GM19023 (cell line): Measurements from ENCODE around the gene RBPMS2.

Experiments
- ATAC-seq: cut with Tn5 transposase; IDR thresholded peaks from one replicate; pipeline ENCODE4 v1.9.1; 2021; ENCODE audit warnings: mild to moderate bottlenecking, moderate library complexity; ENCODE audit not compliant: unreplicated experiment

Gene RBPMS2

DNA sequence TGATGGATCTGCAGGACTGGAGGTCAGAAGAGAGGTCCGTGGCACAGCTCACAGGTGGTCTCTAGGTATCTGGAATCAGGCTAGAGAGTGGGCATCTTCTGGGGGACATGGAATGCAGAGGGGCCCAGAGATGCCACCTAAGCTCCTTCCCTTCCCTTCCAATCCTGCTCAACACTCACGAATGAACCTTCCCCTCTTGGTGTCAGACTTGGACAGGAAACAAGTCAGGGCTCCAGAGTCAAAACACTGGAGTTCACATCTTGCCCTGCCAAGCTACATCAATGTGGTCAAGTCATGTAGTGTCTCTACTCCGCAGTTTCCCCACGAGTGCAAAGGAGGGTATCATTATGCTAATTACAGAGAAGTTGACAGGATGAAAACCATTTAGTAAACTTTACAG, 16.0 kb upstream of the RBPMS2 start:
- ATAC-seq = no peak

DNA sequence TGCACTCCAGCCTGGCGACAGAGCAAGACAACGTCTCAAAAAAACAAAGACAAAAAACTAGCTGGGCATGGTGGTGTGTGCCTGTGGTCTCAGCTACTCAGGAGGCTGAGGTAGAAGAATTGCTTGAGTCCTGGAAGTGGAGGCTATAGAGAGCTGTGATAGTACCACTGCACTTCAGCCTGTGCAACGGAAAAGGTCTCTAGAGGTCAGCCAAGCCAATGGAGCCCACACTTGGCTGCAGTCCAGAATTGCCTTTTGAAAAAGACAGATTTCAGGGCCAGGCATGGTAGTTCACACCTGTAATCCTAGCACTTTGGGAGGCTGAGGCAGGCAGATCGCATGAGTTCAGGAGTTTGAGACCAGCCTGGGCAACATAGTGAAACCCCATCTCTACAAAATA, 8.4 kb upstream of the RBPMS2 start:
- no peak for ATAC-seq

DNA sequence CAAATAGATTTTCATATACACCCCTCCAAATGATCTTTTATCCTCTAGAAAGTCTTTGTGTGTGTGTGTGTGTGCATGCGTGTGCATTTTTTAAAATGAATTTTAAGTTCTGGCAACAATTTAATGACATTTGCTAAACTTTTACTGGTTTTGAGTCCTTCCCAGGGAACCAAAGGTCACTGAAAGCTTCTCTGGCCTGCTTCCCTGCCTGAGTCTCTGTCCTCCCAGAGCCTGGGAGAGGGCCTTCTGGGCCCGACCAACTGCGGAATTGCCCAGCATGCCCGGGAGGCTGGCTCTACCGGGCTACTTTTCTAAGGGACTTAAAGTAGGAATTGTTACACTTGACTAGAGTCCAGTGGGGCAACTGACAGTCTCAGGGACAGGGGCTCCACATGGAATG, 7.4 kb upstream of the RBPMS2 start:
- no peak for ATAC-seq

DNA sequence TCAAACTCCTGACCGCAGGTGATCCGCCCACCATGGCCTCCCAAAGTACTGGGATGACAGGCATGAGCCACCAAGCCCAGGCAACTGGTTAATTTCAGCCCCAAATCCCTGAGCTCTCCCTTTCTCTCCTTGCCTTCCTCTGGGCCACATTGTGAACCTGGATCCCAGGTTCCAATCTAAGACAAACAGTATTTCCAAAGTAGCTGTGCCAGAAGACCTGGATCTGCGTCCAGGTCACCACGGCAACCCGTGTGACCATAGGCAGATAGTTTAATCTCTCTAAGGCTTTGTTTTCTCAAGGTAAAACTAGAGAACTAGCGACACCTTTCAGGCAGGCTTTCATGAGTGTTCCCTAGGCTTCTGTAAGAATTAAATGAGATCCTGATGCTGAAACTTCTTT, 5.9 kb upstream of the RBPMS2 start:
- ATAC-seq = no peak

DNA sequence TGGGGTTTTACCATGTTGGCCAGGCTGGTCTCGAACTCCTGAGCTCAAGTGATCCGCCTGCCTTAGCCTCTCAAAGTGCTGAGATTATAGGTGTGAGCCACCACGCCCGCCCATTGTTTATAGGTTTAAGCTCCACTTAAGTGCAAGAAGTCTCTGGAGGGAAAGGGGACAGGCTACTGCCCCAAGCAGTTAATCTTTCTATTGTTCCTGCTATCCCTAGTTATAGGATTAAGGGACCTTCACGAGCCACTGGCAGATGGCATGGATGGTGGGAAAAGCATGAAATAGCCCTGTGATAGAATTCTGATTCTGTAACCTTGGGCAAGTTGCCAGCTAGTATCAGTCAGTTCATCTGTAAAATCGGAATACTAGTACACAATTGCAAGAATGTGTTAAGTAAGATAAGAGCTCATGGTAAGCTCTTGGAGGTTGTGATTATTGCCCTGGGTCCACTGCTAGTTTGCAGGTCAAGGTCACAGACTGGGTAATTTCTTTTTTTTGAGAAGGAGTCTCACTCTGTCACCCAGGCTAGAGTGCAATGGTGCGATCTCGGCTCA, 5.3 kb upstream of the RBPMS2 start:
- ATAC-seq = no peak

DNA sequence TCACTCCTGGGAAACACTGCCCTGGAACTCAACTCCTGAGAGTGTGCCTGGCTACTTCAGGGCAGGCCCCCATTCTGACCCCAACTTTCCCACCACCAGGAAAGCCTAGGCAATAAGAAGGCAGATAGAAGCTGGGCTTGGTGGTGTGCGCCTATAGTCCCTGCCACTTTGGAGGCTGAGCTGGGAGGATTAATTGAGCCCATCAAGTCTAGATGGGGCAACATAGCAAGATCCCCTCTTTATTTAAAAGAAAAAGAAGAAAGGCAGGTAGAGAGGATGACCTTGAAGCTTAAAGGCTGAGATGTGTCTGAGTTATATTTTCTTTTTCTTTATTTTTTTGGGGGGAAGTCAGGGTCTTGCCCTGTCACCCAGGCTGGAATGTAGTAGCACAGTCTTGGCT, 4.2 kb upstream of the RBPMS2 start:
- no peak for ATAC-seq

DNA sequence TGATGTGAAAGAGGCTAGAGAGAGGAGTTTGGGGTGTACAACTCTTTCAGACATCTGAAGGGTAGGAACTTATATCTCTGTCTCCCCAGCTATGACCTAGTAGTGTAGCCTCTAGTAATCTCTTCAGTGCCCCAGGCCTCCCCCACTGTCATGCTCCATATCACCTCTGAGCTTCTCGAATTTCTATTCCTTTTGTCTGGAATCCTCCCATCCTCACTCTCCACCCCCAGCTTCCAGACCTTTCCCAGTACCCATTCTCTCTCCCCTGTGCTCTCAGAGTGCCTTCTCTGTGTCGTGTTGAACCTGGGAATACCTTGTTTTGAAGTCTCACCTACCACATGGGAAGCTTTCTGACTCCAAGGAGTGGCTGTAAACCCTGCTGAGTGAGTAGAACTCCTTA, 3.6 kb upstream of the RBPMS2 start:
- no peak for ATAC-seq

DNA sequence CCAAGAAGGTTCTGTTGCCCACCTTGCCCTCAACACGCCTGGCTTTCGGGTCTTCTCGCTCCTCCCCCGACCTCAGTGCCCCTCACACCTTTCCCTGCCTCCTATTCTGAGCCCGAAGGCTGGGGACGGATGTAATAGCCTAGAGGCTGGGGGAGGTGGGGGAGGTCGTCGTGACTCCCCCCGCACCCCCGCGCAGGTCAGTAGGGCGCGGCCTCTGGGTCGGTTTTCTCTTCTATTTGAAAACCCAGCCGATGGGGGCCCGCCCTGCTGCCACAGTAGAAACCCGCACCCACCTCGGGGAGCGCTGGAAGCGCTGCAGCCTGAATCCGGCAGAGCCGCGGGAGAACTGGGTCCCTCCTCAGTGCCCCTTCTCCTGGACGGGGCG, 1.0 kb upstream of the RBPMS2 start:
- no peak for ATAC-seq

DNA sequence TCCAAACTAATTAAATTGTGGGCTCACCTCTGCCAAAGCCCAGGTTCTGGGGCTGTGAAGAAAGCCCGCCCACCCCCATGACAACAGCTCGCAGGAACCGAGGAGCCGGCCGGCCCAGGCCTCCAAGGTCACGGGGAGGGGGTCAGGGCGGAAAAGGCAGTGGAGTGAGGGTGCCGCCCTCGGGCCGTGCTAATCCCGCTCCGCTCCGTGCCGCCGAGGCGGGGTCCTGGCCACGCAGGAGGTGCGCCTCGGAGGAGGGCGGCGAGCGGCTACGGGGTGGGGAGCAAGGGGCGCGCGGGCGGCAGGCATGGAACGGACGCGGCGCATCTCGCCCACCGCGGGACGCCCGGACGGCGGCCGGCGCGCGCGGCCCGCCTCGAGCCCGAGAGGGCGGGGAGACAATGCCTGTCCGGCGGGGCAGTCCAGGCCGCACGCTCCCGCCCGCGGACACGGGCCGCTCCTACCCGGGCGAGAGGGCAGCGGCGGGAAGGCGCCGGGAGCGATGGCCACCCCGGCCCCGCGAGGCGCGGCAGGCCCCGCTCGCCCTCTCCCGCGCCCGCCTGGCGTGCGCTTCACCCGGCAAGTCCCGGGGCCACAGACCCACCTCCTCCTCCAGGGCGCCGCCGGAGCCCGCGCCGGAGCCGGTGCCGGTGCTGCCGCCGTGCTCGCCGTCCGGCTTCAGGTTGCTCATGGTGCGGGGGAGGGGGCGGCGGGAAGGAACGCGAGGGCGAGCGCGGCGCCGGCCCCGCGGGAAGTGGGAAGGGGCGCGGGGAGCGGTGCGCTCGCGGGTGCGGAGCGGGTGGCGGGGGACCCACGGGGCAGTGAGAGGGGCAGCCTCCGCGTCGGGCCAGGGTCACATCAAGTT, 528 bp downstream of the RBPMS2 start:
- no peak for ATAC-seq

DNA sequence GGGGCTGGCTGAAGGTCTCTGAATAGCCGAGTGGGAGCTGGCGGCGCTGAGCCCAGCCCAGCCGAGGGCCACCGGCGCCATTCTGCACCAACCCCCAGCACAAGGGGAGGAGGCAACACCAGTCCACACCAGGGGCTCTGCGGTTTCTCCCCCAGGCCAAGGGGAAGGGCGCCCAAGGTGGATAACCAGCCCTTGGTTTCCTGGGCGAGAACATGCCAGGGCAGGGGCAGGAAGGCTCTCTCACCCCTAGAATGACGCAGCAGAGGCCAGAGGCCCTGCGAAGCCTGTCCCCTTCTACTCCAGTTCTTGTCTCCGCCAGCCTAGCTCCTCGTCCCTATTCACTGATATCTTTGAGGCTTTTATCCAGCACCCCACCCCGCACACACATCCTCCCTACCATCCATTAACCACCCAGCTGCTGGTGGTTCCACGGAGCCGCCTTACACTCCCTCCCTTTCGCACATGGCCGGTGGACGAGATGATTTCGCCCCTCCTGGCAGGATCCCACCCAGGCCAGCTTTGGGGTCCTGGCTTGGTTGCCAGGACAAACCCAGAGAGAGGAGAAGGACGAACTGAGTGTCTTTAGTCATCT, 1.3 kb downstream of the RBPMS2 start:
- ATAC-seq = no peak

DNA sequence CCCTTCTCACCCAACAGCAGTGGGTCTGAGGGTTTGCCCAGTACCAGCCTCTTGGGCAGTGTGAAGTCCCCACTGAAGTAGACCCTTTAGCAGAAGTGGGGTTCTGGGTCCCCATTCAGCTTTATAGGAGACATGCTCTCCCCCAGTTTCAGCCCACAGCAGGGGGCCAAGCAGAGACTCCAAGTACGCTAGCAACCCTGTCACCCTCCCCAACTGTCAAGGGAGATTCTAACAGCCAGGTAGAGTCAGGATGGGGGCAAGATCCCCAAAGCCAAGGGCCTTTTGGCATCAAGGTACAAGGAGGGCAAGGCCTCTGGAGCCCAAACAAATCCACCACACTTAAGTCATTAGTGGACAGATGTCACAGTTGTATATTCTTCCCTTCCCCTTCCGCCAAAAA, 1.8 kb downstream of the RBPMS2 start:
- no peak for ATAC-seq

DNA sequence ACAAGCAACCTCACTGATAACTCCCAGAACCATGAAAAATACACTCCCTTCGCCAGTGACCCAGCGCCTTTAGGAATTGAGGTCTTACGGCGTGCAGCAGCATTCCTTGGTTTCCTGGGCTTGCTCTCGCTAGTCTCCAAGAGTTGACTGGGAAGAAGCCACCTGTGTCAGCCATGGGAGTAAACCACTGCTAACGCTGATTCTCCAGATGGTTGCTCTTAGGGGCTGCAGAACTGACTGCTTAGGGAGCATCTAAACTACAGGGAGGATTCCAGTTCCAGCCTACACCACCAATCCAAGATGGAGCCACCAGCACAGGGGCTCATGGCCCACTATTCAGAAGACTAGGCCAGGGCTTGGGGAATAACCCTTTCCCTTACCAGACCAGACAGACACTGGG, 2.4 kb downstream of the RBPMS2 start:
- no peak for ATAC-seq

DNA sequence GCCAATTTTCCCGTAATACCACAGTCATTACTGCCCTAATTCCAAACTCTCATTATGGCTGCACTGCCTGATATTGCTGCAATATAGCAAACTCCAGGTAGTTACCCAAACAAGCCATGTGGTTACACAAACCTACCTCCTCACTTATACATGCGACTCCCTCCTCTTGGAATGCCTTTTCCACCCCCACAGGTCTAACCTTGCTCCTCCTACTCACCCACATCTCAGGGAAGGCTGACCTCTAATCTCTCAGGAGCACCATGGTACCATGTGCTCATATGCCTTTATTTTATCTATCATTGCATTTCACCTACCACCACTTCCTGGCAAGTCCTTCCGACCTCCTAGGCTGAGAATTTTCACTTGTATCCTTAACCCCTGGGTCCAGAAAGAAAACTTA, 2.9 kb downstream of the RBPMS2 start:
- no peak for ATAC-seq

DNA sequence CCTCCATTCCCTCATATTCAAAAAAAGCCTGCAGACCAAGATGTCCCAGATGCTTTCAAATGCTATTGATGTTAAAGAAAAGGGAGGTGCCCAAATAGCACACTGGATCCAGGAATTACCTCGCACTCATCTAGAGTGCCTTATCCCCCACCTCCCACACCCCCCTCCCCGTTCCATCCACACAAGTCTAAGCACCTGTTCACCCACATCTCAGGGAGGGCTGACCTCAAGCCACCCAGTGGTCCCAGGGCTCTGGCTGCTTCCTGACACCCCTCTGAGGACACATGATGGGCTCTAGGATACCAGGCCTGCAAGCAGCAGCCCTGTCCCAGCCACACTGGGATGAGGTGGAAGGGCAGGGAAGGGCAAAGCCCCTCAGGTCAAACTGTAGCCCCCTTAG, 4.8 kb downstream of the RBPMS2 start:
- ATAC-seq = no peak

DNA sequence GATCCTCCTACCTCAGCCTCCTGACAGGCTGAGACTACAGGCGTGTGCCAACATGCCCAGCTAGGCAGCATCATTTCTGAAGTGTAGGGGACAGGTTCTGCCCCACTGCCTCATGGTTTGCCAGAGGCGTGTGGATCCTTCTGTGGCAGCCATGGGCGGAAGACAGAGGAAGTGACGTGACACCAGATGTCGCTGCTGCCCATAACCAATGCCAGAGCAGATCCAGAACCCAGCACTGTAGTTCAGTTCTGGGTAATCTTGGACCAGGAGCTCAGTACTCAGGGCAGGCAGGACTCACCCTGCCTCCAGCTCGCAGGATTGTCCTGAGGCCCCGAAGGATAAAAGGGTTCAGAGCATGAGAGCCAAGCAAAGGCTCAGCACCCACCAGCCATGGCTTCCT, 8.2 kb downstream of the RBPMS2 start:
- no peak for ATAC-seq

DNA sequence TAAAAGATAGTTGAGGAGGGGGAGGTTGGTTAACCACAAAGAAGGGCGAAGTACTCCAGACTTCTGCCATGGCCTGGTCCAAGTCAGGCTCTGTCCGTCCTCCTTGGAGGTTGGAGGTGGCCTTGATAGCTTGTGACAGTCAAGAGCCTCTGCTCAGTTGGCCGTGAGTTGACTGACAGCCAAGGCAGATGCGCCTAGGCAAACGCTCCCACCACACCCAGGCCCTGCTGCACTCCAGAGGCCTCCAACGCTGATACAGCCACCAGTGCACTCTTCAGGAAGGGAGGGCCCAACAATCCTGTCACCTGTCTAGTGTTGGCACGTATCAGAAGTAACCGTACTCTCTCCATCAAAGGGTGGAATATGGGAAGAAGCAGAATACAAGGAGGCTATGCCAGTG, 9.3 kb downstream of the RBPMS2 start:
- ATAC-seq = no peak

DNA sequence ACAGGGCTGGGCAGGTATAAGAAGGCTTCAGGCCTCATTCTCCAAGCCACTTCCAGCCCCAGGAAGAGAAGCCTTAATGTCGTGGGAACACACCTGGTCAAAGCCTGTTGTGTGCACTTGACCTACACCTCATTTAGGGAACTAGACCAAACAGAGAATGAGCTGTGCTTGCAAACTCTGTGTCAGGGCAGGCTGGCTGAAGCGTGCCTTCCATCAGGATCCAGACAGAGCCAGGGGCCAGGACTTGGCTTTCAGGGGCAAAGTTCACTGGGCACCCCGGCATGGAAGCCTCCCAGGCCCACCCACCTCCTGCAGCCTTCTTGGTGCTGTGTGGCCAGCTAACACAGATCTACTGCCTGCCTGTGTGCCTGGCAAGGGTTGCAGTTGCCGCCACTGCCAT, 11.5 kb downstream of the RBPMS2 start:
- no peak for ATAC-seq

DNA sequence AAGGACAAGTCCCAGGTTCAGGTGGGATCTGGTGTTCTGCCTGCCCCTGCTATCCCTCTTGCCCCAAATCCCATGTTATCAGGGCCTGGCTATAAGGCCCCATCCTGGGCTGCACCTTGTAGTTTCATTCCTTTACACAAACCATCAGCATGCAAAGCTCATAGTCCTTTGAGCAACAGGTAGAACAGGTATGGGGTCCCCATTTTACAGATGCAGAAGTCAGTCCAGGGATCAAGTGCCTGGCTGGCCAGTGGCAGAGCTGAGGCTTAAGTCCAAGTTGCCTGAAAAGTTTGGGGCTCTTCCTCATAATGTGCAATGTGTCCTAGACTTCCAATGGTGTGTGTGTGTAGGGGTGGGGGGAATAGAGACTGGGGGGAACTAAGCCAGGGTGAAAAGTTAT, 11.9 kb downstream of the RBPMS2 start:
- no peak for ATAC-seq

DNA sequence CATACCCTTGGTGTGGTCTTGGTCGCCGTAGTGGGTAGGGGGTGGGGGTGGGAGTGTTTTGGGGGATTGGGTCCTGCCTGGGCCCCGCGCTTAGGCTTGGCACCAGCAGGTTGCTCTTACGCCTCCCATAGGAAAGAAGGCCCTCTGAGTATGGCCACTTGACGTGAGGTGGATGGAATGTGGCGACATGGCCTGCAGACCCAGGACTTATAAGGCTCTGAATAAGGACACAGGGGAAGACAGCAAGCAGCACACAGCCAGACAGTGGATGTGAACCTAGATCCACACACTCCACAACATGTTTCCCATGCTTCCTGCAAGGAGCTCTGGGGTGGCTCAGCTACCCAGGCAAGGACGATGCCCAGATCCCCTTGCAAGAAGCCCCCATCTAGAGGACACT, 12.4 kb downstream of the RBPMS2 start:
- ATAC-seq = no peak

DNA sequence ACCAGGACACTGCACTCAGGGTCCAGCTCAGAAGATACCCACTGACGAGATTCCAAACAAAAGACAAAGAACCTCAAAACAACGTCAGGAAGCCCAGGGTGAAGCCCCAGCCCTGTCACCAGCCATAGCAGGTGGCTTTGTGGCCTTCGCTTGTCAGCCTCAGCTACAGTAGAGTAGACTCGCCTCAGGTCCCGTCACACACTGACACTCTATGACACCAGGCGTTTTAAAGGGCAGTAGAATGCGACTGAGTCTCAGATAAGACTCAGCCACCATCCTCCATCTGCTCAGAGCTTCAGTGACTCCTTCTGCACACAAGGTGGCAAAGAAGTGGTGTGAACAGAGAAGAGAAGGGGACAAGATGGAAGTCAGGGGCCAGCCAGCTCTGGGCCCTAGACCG, 12.8 kb downstream of the RBPMS2 start:
- ATAC-seq = no peak

DNA sequence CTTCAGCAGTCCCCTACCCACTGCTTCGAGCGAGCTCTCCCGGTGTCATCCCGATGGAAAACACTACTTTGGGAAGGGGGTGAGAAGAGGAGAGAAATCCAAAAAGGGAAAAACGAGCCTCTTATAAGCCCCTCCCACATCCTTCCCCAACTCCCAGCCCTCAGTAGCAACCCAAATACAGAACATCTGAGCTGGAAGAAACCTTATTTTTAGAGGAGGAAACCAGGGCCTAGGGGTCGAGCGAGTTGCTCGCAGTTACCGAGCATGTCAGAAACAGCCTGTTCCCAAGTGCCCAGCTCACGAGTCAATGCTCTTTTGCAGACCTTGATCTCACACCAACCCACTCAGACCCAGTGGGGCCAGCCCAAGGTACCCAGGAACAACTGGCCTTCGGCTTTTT, 14.2 kb downstream of the RBPMS2 start:
- ATAC-seq = no peak

DNA sequence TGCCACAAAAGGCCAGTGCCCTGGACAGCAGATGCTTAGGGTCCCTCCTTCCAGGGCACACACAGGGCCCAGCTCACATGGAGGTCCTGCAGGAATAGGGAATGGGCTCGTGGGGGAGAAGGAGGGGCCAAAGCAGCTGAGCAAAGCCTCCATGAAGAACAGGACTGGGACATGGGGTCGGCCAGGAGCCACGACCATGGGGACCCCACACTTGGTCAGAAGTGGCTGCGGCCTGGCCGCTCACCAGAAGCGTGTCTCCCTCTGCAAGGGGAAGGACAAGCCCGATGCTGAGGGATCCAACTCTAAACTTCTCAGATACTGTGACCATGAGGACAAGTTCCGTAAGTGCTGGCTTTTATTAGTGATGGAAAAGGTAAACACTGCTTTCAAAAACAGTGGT, 15.3 kb downstream of the RBPMS2 start:
- no peak for ATAC-seq
